Activated naive CD4-positive, alpha-beta T cell treated with anti-CD3 and anti-CD28 coated beads, Interleukin-2, amount 50 U/mL, for 24 hours (primary cell): Measurements from ENCODE around the gene STPG2.
A peak's percentile ranks its signal among the peaks of the same experiment; 100 is the strongest.

Source experiments
- H3K27ac Mint-ChIP-seq: one replicate; pipeline ENCODE4 v1.8.0; 2021; ENCODE audit warnings: mild to moderate bottlenecking, mixed read lengths
- H3K27me3 Mint-ChIP-seq: one replicate; pipeline ENCODE4 v1.8.0; 2021; ENCODE audit warnings: mixed read lengths
- H3K36me3 Mint-ChIP-seq: one replicate; pipeline ENCODE4 v1.8.0; 2021; ENCODE audit warnings: mixed read lengths
- H3K4me1 Mint-ChIP-seq: one replicate; pipeline ENCODE4 v1.8.0; 2021; ENCODE audit warnings: mixed read lengths
- H3K4me3 Mint-ChIP-seq: one replicate; pipeline ENCODE4 v1.8.0; 2021; ENCODE audit warnings: mild to moderate bottlenecking, mixed read lengths
- H3K9me3 Mint-ChIP-seq: one replicate; pipeline ENCODE4 v1.8.0; 2021; ENCODE audit warnings: mixed read lengths

The STPG2 gene

DNA sequence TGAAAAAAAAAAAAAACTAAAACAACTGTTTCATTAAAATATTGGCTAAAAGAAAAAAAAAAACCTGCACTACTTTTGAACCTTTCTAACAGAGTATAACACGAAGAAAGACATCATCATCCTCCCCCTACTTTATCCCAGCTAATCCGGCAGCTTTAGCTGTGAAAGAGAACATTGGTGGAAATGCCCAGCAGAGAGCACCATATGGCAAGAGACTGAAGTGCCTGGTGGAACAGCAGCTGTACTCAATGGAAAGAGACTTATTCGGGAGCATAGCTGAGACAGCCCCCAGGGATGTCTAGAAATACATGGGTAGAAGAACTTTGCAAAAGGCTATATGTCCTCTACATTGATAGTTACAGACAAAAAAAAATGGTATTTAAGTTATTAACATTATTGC lies 30.3 kb downstream of the STPG2 start:
- Mint-ChIP-seq H3K36me3 (peaks cover 6% of the 10 kb centered on the region), H3K27me3 (no peaks in the 10 kb centered on the region), H3K27ac (no peak overlapping the region)

DNA sequence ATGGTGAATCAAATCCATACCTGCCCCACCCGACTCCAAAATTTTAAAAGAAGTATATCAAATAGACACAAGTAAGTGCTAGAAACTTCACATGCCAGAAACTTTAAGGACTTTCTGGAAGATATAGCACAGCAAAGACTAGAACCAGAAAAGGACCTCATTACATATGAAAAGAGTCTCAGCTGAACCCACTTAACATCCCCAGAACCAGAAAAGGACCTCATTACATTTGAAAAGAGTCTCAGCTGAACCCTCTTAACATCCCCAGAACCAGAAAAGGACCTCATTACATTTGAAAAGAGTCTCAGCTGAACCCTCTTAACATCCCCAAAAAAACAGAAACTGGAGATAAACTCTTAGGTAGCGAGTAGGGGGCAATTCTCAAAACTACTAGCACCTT lies 32.3 kb downstream of the STPG2 start:
- Mint-ChIP-seq H3K27ac (no peak overlapping the region), H3K9me3 (no peaks in the 10 kb centered on the region), H3K4me1 (no peaks in the 10 kb centered on the region), H3K4me3 (no peak overlapping the region), H3K27me3 (no peaks in the 10 kb centered on the region), H3K36me3 (no peaks in the 10 kb centered on the region)

More for the DNA sequence above, 30.3 kb downstream of the STPG2 start:
- Mint-ChIP-seq H3K4me3 (no peak overlapping the region), H3K9me3 (peaks cover 8% of the 10 kb centered on the region), H3K4me1 (no peaks in the 10 kb centered on the region)

DNA sequence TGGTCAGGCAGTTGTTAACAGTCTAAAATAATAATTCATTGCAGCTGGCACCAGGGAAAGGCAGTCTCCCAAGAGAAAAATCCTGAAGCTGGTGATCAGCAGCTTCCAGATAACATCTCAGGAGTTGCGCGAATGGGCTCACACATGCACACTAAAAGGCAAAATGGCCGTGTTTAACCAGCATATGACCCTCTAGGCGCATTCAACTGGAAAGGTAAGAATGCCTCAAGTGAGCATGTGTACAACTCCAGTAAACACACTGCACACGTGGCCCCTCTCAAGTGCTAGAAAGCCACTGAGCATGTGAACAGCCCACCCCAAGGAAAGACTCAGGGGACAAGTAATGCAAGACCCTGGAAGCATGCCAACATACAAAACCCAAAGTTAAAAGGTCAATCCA lies 33.1 kb downstream of the STPG2 start:
- H3K4me3 Mint-ChIP-seq = no peak overlapping the region
- H3K27ac Mint-ChIP-seq = no peak overlapping the region
- H3K36me3 Mint-ChIP-seq = no peaks in the 10 kb centered on the region
- H3K27me3 Mint-ChIP-seq = no peaks in the 10 kb centered on the region
- no peaks in the 10 kb centered on the region for H3K9me3 Mint-ChIP-seq
- H3K4me1 Mint-ChIP-seq = no peaks in the 10 kb centered on the region

- Mint-ChIP-seq H3K27ac (no peak overlapping the region), H3K36me3 (no peaks in the 10 kb centered on the region), H3K4me1 (no peaks in the 10 kb centered on the region), H3K9me3 (no peaks in the 10 kb centered on the region), H3K4me3 (no peak overlapping the region), H3K27me3 (peaks cover 1% of the 10 kb centered on the region)
These were observed 40.6 kb downstream of the STPG2 start for GRCh38 chr4:98102660-98103059.

GRCh38 chr4:98101988-98102387 lies 41.3 kb downstream of the STPG2 start:
- Mint-ChIP-seq H3K4me1 (no peaks in the 10 kb centered on the region), H3K27me3 (peaks cover 1% of the 10 kb centered on the region), H3K9me3 (no peaks in the 10 kb centered on the region), H3K36me3 (no peaks in the 10 kb centered on the region), H3K4me3 (no peak overlapping the region), H3K27ac (no peak overlapping the region)

DNA sequence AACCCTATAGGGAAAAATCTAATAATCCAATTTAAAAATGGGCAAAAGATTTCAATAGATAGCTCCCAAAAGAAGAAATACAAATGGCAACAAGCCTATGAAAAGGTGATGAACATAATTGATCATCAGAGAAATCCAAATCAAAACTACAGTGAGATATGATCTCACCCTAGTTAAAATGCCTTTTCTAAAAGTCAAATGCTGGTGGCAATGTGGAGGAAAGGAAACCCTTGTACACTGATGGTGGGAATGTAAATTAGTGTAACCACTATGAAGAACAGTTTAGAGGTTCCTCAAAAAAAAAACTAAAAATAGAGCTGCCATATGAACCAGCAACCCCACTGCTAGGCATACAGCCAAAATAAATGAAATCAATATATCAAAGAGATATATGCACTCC lies 44.5 kb downstream of the STPG2 start:
- H3K9me3 Mint-ChIP-seq = peaks cover 6% of the 10 kb centered on the region
- H3K27me3 Mint-ChIP-seq = peaks cover 4% of the 10 kb centered on the region
- H3K27ac Mint-ChIP-seq = no peak overlapping the region
- no peaks in the 10 kb centered on the region for H3K4me1 Mint-ChIP-seq
- H3K36me3 Mint-ChIP-seq = peaks cover 3% of the 10 kb centered on the region
- H3K4me3 Mint-ChIP-seq = no peak overlapping the region

DNA sequence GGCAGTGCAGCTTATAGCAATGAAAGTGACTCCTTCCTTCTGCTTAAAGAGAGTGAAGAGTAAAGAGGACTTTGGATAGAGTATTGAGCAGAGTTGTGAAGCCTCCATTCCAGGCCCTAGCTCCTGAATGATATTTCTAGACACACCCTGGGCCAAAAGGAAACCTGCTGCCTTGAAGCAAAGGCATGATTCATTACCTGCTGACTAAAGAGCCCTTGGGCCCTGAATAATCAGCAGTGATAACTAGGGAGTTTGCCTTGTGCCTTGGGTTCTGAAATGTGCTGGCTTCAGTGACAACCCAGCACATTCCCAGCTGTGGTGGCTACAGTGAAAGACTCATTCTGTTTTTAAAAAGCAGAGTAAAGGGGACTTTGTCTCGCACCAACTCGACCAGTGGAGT lies 49.2 kb downstream of the STPG2 start:
- Mint-ChIP-seq H3K27me3 (peaks cover 8% of the 10 kb centered on the region), H3K9me3 (peaks cover 6% of the 10 kb centered on the region), H3K4me1 (no peaks in the 10 kb centered on the region), H3K36me3 (peaks cover 3% of the 10 kb centered on the region), H3K4me3 (no peak overlapping the region), H3K27ac (no peak overlapping the region)

- Mint-ChIP-seq H3K27me3 (peaks cover 8% of the 10 kb centered on the region), H3K27ac (no peak overlapping the region), H3K36me3 (peaks cover 3% of the 10 kb centered on the region), H3K4me3 (no peak overlapping the region), H3K9me3 (peaks cover 6% of the 10 kb centered on the region), H3K4me1 (no peaks in the 10 kb centered on the region)
These were observed 49.6 kb downstream of the STPG2 start for GRCh38 chr4:98093662-98094061.

GRCh38 chr4:98092833-98093439 lies 50.3 kb downstream of the STPG2 start:
- Mint-ChIP-seq H3K36me3 (peaks cover 3% of the 10 kb centered on the region), H3K27ac (no peak overlapping the region), H3K27me3 (peaks cover 8% of the 10 kb centered on the region), H3K9me3 (peaks cover 6% of the 10 kb centered on the region), H3K4me3 (no peak overlapping the region), H3K4me1 (no peaks in the 10 kb centered on the region)

DNA sequence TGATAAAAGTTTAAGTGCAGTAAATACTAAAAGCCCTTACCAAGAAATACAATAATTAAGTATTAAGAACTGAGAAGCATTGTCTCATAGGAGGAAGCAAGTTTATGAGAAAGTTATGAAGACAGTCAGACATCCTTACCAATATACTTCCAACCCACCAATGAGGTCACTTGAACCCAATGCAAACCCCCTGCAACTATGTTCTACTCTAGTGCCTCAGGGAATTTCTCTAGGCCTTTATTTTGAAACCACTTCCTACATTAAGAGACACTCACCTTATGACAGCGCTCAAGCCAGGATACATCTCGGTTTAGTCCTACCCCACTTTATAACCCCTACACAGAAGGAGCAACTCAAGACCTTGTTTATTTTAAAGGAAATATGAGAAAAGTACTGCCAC lies 61.3 kb downstream of the STPG2 start:
- no peaks in the 10 kb centered on the region for H3K9me3 Mint-ChIP-seq
- H3K27me3 Mint-ChIP-seq = peaks cover 1% of the 10 kb centered on the region
- H3K4me1 Mint-ChIP-seq = no peaks in the 10 kb centered on the region
- no peak overlapping the region for H3K4me3 Mint-ChIP-seq
- no peaks in the 10 kb centered on the region for H3K36me3 Mint-ChIP-seq
- H3K27ac Mint-ChIP-seq = peak overlapping the region; percentile 60

- Mint-ChIP-seq H3K9me3 (no peaks in the 10 kb centered on the region), H3K27ac (no peak overlapping the region), H3K36me3 (no peaks in the 10 kb centered on the region), H3K4me3 (no peak overlapping the region), H3K27me3 (no peaks in the 10 kb centered on the region), H3K4me1 (no peaks in the 10 kb centered on the region)
These were observed 74.8 kb downstream of the STPG2 start for GRCh38 chr4:98068495-98068894.

- Mint-ChIP-seq H3K4me3 (no peak overlapping the region), H3K27me3 (peaks cover 6% of the 10 kb centered on the region), H3K9me3 (peaks cover 24% of the 10 kb centered on the region), H3K4me1 (no peaks in the 10 kb centered on the region), H3K36me3 (peaks cover 8% of the 10 kb centered on the region), H3K27ac (no peak overlapping the region)
These were observed 87.3 kb downstream of the STPG2 start for GRCh38 chr4:98055800-98056501.

DNA sequence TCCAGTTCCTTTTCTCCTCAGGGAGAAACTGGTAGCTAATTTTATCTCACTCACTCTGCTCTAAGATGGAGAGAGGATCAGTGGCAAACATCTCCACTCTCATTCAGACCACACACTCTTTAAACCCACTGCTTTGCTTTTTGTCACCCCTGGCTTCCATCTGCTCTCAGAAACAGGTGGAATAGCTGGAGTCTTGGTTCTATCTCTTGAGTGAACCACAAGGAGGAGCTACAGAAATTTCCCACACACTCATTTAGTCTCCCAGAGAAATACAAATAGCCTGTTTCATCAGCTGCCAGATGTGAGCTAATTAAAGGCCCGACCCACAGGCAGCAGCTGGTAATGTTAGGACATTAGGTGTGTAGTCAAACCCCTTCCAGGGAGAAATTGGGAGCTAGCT lies 96.6 kb downstream of the STPG2 start:
- Mint-ChIP-seq H3K9me3 (peaks cover 10% of the 10 kb centered on the region), H3K27ac (no peak overlapping the region), H3K4me3 (no peak overlapping the region), H3K4me1 (no peaks in the 10 kb centered on the region), H3K27me3 (peaks cover 7% of the 10 kb centered on the region), H3K36me3 (no peaks in the 10 kb centered on the region)

GRCh38 chr4:98030059-98030458 lies 113.2 kb downstream of the STPG2 start:
- H3K27ac Mint-ChIP-seq = no peak overlapping the region
- no peak overlapping the region for H3K4me3 Mint-ChIP-seq
- H3K36me3 Mint-ChIP-seq = no peaks in the 10 kb centered on the region

GRCh38 chr4:98027827-98028226 lies 115.4 kb downstream of the STPG2 start:
- H3K36me3 Mint-ChIP-seq = peaks cover 6% of the 10 kb centered on the region
- no peak overlapping the region for H3K27ac Mint-ChIP-seq

More at GRCh38 chr4:98030059-98030458, 113.2 kb downstream of the STPG2 start:
- peaks cover 23% of the 10 kb centered on the region for H3K9me3 Mint-ChIP-seq
- H3K4me1 Mint-ChIP-seq = no peaks in the 10 kb centered on the region
- no peaks in the 10 kb centered on the region for H3K27me3 Mint-ChIP-seq

DNA sequence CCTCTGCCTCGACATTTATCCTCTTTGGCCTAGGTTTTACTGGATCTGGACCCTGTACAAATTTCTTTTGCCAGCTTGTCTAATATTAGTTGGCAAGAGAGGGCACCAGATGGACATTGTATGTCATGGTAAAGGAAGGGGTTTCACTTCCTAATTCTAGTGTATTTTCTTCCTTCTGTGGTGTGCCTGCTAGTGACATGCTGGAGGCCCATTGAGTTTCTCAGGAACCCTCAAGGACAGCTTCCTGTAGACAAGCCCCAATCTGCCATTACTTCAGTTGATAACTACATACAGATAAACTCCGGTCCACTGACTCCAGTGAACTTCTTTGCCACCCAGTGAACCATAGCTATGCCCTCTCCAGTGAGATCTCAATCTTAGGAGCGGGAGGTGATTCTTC lies 116.9 kb downstream of the STPG2 start:
- no peaks in the 10 kb centered on the region for H3K4me1 Mint-ChIP-seq
- H3K27me3 Mint-ChIP-seq = peaks cover 1% of the 10 kb centered on the region
- peaks cover 7% of the 10 kb centered on the region for H3K36me3 Mint-ChIP-seq
- no peak overlapping the region for H3K27ac Mint-ChIP-seq
- no peak overlapping the region for H3K4me3 Mint-ChIP-seq
- peaks cover 17% of the 10 kb centered on the region for H3K9me3 Mint-ChIP-seq

More at GRCh38 chr4:98027827-98028226, 115.4 kb downstream of the STPG2 start:
- peaks cover 1% of the 10 kb centered on the region for H3K27me3 Mint-ChIP-seq
- H3K4me1 Mint-ChIP-seq = no peaks in the 10 kb centered on the region
- H3K4me3 Mint-ChIP-seq = no peak overlapping the region
- peaks cover 22% of the 10 kb centered on the region for H3K9me3 Mint-ChIP-seq
